NOMO-1 (cell line): ENCODE results near the gene GNAQ.
"Not testable (repeated sequence)": the region's sequence is repeated elsewhere in the genome, so short reads cannot be mapped to it uniquely, and the experiment has no call there.

Source experiments
- DNase-seq, 2 experiments: peaks; one replicate each; lab custom pipeline; 2025; ENCODE audit not compliant: unreplicated experiment in 2 of 2; lab: John Stamatoyannopoulos, UW

The GNAQ gene

DNA sequence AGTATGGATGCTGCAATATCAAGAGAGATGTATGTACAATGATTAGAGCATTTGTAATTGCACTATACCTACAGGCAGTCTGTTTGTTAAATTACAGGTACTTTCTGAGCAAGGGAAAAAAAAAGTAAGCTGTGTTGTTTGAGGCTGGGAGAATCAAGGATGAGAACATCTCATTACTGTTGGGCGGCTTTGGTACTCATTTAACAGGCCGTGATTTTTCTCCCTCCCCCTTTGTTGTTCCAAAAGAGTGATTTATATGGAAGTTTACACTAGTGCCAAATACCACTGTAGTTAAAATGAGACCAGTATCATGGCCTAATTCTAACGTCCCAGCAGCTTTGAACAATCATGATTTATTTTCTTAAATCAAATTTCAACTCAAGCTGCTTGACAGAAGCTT, 312.3 kb downstream of the GNAQ start:
- no peak for DNase-seq

- not testable (repeated sequence) for DNase-seq
These were observed 313.3 kb downstream of the GNAQ start for GRCh38 chr9:77718298-77718640.

- not testable (repeated sequence) for DNase-seq
These were observed 313.9 kb downstream of the GNAQ start for GRCh38 chr9:77717608-77718297.

- DNase-seq: no peak
These were observed 317.5 kb downstream of the GNAQ start for GRCh38 chr9:77714077-77714549.

- peak in 1 of 2 experiments; percentile 2 for DNase-seq
These were observed 319.0 kb downstream of the GNAQ start for GRCh38 chr9:77712533-77713130.

GRCh38 chr9:77710965-77711648, 320.5 kb downstream of the GNAQ start:
- DNase-seq: no peak

- DNase-seq: peak in 1 of 2 experiments; percentile 7
These were observed 321.3 kb downstream of the GNAQ start for GRCh38 chr9:77710316-77710715.

GRCh38 chr9:77708064-77708815, 323.4 kb downstream of the GNAQ start:
- DNase-seq: no peak

DNA sequence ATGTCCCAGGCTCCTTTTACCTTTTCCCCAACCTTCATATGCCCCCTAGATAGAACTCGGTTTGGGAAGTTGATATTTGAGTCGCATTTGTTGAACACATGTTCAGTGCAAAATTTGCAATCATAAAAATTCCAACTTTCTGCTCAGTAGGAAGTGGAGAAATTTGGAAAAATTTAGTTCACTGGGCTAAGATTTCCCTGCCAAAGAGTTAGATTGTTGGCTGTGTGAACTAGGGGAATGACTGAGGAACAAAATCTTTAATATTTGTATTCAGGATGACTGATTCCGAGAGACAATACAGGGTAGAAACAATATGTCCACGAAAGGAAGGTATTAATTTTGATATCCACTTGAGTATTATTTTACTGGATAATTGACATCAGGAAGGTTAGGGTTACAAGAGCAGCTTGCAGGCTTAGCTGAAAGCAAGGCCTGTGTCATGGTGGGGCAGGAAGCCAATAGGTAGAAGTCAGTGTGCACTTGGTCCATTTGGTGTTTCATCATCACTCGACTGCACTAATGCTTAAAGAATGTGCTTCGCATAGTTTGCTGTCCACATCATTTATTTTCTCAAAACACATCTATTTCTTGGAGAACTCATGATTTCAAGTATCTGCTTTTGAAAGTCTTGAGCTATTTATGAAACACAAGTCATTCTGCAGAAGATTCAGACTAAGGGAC, 324.1 kb downstream of the GNAQ start:
- no peak for DNase-seq

GRCh38 chr9:77705636-77706035, 326.0 kb downstream of the GNAQ start:
- DNase-seq: peak in 1 of 2 experiments; percentile 2

DNA sequence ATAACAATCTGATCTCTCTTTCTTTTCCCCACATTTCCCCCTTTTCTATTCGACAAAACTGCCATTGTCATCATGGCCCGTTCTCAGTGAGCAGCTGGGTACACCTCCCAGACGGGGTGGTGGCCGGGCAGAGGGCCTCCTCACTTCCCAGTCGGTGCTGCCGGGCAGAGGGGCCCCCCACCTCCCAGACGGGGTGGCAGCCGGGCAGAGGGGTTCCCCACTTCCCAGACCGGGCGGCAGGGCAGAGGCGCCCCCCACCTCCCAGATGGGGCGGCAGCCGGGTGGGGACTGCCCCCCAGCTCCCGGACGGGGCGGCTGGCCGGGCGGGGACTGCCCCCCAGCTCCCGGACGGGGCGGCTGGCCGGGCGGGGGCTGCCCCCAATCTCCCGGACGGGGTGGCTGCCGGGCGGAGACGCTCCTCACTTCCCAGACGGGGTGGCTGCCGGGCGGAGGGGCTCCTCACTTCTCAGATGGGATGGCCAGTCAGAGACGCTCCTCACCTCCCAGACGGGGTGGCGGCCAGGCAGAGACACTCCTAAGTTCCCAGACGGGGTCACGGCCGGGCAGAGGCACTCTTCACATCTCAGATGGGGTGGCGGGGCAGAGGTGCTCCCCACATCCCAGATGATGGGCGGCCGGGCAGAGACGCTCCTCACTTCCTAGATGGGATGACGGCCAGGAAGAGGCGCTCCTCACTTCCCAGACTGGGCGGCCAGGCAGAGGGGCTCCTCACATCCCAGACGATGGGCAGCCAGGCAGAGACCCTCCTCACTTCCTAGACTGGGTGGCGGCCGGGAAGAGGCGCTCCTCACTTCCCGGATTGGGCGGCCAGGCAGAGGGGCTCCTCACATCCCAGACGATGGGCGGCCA, 328.9 kb downstream of the GNAQ start:
- DNase-seq: not testable (repeated sequence)

DNA sequence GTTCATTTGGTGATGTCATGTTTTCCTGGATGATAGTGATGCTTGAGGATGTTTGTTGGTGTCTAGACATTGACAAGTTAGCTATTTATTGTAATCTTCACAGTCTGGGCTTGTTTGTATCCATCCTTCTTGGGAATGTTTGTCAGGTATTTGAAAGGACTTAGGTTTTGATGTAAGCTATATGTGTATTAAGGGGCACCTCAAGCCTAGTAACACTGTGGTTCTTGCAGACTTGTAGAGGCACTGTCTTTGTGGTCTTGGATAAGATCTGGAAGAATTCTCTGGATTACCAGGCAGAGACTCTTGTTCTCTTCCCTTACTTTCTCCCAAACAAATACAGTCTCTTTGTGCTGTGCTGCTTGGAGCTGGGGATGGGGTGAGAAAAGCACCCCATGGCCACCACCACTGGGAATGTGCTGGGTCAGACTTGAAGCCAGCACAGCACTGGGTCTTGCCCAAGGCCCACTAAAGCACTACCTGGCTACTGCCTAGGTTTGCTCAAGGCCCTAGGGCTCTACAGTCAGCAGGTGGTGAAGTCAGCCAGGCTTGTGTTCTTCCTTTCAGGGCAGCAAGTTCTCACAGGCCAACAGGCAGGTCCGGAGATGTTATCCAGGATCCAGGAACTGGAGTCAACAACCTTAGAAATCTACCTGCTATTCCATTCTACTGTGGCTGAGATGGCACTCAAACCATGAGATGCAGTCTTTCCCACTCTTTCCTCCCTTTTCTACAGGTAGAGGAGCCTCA, 334.2 kb downstream of the GNAQ start:
- DNase-seq: no peak

- DNase-seq: not testable (repeated sequence)
These were observed 340.9 kb downstream of the GNAQ start for GRCh38 chr9:77690723-77691122.

- not testable (repeated sequence) for DNase-seq
These were observed 341.5 kb downstream of the GNAQ start for GRCh38 chr9:77690119-77690518.

GRCh38 chr9:77687737-77688136, 343.9 kb downstream of the GNAQ start:
- DNase-seq: not testable (repeated sequence)

DNA sequence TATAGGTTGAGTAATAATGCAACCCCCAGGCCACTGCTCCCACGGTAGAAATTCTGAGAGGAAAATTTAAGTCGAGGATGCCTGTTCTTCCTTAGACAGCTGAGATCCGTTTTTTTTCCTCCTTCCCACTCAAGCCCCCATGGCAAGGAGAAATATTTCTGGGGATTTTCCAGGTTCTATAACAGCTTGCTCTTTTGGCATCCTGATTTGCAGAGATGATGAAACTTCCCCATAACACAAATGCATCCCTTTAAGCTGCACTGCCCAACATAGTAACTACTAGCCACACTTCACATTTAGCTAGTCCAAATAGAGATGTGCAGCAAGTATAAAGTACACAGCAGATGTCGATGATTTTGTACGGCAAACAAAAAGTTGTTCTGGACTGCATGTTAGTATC, 351.0 kb downstream of the GNAQ start:
- DNase-seq: peak in 1 of 2 experiments; percentile 4

DNA sequence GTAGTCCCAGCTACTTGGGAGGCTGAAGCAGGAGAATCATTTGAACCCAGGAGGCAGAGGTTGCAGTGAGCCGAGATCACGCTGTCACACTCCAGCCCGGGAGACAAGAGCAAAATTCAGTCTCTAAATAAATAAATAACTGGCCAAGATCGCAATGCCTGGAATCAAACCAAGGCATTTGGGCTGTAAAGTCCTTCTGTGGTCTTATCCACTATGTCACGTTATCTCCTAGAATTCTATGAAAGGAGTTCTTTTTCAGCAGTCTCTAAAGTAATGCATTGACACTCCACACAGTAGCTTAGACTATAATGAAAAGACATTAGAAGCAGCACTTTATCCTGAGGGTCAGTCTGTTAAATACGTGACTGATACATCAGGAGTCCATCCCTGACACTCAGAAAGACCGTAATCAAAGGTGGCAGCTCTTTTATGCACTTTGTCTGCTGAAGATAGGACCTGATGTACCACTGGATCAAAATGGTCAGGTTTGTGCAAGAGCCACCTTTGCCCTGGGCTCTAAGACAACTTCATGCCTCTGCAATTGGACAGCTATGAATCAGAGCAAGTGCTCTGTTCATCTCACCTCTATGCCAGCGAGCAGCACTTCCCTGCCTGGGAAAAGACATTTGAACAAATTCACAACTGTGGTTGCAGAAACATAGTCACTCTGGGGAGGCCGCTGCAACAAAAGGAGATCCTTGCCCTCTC, 351.8 kb downstream of the GNAQ start:
- DNase-seq: no peak

GRCh38 chr9:77679088-77679487, 352.5 kb downstream of the GNAQ start:
- DNase-seq: peak; percentile 23 to 41
